ENCODE results near the gene RASGRP4.

RASGRP4 gene

GRCh38 chr19:38387550-38388348, 38.3 kb downstream of the RASGRP4 start, which contains the start of gene GGN:
Gene GGN, minus strand, starts transcription at chr19:38388034. Its CDS starts 773 bp downstream, at chr19:38387261.
- DNase-seq = peak; percentile 83

DNA sequence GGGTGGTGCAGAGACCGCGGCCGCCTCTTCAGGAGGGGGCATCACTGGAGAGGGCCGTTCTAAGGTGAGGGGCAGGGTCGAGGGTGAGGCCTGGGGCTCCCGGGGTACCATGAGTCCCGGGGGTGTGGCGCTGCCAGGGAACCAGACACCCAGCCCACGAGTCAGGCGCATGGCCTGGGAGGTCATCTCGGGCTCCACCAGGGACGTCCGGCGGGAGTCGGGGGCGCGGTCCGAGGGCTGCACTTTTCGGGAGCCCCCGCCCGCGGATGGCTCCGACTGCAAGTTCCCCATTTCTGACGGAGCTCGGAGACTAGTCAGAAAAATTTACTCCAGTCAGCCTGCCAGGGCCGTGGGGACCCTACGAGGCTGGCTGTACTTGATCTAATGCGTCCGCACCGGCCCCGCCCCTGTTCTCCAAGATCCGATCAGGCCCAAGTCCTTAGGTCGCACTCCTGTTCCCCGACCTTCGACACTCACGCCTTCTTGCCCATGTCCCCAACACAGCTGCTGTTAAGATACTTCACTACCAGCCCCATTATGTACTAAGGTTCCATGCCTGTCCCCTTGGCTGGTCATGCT, 39.0 kb downstream of the RASGRP4 start:
- no peak for DNase-seq

GRCh38 chr19:38386300-38386970, 39.6 kb downstream of the RASGRP4 start:
- no peak for DNase-seq

DNA sequence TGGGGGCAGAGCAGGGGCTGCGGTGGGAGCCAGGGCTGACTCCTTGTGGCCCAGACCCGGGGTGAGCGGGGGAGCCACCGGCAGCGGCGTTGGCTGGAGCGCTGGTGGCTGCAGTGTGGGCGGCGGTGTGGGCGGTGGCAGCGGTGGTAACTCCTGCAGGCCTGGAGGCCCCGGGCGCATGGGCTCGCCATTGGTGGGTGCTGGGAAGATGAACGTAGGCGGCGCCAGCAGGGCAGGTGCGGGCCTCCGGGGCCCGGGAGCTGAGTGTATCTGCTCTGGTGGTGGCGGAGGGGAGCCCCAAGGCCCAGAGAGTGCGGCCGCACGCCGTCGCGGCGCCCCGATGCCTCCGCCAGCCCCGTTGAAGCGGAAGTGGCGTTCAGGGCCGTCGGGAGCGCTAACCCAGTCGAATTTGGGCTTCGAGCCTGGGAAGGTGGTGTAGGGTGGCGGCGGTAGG, 40.2 kb downstream of the RASGRP4 start:
- DNase-seq = no peak

DNA sequence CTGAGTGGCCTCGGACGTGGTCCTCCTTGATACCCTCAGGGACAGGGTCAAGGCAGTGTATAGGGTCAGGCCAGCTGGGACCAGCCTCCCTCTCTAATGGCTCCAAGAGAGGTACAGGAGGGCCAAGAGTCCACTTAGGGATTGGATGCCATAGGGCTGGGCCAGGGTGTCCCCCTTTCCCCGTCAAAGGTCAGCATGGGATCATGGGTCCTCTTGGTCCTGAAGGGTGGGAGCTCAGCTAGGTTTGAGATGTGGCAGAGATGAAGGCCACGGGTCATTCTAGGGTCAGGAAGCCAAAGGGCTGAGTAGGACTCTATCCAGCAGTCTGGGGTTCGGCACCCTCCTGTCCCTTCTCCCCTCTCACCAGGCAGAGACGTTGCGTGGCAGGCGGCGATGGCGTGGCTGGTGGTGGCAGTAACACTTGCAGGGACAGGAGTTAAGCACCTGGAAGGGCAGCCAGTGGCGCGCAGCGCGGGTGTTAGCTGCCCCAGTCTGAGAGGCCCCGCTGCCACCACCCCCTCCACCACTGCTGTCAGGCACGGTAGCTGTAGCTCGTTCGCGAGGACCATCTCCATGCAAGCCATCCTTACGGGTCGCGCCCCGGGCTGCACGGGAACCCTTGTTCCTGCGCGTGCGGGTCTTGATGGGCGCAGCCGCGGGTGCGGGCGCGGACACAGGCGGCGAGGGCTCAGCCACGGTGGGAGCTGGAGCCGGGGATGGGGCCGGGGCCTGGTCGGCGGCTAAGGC, 40.8 kb downstream of the RASGRP4 start:
- no peak for DNase-seq

DNA sequence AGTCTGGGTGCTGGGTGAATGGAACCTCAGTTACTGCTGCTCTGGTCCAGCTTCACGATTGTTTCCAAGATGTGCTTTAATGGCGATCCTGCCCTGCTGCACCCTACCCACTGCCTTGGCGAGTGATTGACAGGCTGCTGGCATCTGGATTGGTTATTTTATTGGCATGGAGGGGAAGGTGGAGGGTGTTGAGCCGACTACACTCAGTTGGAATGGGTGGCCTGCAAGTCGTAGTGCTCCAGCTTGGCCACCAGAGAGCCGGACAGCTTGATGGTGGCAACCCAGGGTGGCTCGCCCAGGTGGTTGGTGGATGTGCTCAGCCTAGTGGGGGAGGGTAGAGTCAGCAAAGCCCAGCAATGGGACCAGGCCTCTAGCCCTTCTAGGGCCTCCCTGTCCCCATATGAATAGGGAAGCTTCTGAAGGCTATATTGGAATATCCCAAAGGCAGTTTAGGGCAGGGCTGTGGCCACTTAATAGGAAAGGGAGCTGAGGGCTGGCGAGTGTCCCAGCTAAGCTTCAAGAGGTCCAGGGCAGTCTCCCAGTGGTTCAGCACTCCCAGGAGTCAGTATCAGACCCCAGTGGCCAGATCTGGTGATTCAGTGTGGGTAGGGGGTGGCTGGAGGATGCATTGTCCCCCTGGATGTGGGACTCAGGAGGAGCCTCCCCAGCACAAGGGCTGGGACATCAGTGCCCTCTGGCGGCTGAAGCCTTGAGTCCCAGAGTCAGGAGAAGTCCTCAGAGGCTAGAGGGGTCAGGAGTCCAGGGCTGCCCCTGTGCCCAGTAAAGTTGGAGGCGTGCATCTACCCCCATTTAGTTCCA, 41.6 kb downstream of the RASGRP4 start:
- DNase-seq = no peak

GRCh38 chr19:38383743-38384142, 42.3 kb downstream of the RASGRP4 start:
- no peak for DNase-seq

- no peak for DNase-seq
Measured at GRCh38 chr19:38383184-38383583, 42.8 kb downstream of the RASGRP4 start.

DNA sequence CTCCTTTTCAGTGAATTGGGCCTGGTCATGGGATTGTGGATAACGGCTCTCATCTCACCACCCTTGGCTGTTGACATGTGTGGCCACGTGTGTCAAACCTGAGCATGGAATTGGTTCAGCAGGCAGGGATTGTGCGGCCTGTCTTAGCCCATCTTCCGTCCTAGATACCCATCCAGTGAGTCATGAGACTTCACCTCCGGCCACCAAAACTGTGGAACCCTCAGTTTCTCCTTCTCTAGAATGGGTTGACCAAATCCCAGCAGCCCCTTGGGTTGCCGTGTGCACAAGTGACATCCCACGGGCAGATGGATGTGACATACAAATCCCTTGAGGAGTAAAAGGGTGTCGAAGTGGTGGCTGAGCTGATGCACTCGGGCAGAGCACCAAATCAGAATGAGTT, 44.9 kb downstream of the RASGRP4 start:
- DNase-seq = no peak

- no peak for DNase-seq
Measured at GRCh38 chr19:38378866-38379265, 47.2 kb downstream of the RASGRP4 start.

DNA sequence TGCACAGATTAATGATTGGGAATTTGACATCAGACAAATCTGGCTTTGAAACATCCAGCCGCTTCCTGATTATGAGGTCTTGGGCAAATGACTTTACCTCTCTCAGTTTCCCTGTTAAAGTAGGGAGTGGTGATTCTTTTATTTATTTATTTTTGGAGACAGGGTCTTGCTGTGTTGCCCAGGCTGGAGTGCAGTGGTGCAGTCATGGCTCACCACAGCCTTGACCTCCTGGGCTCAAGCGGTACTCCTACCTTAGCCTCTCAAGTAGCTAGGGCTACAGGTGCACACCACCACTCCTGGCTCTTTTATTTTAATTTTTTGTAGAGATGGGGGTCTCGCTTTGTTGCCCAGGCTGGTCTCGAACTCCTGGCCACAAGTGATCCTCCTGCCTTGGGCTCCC, 49.0 kb downstream of the RASGRP4 start:
- no peak for DNase-seq

GRCh38 chr19:38376576-38376975, 49.4 kb downstream of the RASGRP4 start:
- no peak for DNase-seq

DNA sequence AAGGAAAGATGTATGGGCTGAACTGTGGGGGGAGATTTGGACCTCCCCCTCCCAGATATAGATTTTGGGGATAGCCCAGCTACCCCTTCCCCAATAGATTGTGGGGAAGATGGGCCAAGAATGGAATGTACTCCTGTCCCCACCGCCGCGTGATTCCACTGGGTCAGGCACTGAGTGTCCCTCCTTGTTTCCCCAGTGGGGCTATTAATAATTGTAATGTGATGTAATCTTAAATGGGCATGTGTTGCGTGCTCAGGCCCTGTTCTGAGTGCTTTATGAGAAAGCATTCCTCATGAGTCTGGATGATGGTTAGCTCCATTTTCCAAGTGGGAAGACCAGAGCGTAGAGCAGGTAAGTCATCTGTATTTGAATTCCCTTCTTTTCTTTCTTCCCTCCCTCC, 50.3 kb downstream of the RASGRP4 start:
- DNase-seq = no peak

GRCh38 chr19:38375098-38375493, 50.9 kb downstream of the RASGRP4 start:
- DNase-seq = no peak

DNA sequence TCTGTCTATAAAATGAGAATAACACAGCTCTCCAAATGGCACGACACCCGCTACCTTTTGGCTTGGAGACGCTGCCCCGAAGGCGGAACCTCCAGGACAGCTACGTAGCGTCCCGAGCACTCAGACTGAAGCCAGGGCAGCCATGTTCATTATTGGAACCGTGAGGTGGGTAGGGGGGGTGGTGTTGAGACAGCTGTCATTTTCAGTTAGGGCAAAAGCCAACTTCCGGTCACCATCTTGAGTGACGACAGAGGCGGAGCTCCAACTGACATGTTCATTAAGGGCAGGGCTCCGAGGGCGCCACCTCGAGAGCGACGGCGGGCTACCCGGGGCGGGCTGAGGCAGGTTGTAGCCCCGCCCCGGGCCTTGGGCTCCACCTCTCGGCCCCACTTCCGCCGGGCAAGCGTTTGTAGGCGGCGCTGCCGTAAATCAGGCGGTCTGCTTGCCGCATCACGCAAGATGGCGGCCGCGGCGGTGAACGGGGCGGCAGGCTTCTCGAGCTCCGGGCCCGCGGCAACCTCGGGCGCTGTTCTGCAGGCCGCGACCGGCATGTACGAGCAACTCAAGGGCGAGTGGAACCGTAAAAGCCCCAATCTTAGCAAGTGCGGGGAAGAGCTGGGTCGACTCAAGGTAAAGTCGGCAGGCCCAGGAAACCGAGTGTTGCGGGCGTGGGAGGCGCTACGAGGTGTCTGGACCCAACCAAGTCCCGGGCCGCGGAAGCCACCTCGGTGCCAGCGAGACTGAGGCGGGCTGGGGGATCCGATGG, 51.5 kb downstream of the RASGRP4 start, which contains the start of gene PSMD8:
Gene PSMD8, plus strand, starts transcription at position 240 of the 766 bp plus-strand sequence. Its CDS starts 31 bp downstream, at position 271.
- DNase-seq = peak; percentile 93

GRCh38 chr19:38373907-38374331, 52.1 kb downstream of the RASGRP4 start:
- no peak for DNase-seq

- DNase-seq = no peak
Measured at GRCh38 chr19:38371081-38371480, 54.9 kb downstream of the RASGRP4 start.

DNA sequence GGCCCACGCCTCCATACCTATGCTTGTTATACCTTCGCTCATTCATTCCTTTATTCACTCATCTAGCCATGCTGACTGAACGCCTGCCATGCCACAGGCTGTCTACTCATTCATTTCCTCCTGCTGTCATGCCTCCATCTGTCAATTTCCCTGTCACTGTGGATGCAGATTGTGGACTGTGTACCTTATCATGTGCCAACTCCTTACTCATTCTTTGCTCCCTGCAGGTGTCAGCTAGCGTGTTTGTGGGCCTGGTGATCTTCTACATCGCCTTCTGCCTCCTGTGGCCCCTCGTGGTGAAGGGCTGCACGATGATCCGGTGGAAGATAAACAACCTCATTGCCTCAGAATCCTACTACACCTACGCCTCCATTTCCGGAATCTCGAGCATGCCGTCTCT, 55.7 kb downstream of the RASGRP4 start:
- DNase-seq = no peak

DNA sequence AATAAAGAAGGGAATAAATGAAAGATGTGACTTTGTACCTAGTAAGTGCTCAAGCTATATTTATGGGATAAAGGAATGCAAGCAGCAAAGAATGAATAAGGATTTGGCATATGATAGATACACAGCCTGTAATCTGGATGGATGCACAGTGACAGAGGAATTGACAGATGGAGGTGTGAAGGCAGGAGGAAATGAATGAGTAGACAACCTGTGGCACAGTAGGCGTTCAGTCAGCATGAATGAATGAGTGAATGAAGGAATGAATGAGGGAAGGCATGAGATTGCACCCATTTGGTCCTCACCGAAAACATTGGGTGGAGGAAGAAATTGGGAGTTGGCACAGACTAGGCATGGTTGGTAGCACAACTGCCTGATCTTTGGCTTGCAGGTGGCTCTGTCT, 56.4 kb downstream of the RASGRP4 start:
- no peak for DNase-seq

DNA sequence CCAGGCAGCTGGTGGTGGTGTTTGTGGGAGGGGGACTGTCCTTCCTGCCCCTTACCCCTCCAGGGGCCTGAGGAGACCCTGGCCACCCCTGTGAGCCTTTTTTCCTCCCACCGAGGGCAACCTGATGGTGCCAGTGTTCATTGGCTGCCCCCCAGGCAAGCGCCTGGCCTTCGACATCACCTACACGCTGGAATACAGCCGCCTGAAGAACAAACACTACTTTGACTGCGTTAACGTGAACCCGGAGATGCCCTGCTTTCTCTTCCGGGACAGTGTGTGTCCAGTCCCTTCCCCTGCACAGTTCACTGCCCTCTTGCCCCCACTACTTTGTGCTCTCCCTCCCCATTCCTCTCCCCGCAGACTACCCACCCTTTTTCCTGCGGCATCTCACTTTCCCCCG, 59.0 kb downstream of the RASGRP4 start:
- DNase-seq = no peak

Data from NCI-H1048 (cell line).